ENCODE data around the gene OTOF. TPM values are rescaled to one million over a fixed set of nuclear protein-coding genes. Genes with fewer than 3 reads are reported as not detected.

Gene OTOF
- total RNA-seq (2021; ENCODE audit: unreplicated experiment), result 0.10 TPM
- polyA plus RNA-seq (2012), result 0.09 and 0.10 TPM in 2 replicates
- Bru-seq, nascent RNA, result percentile 3 among the genes with signal in this experiment
- percentile 8 among the genes with signal in this experiment for BruChase-seq, experiment 1, labeled RNA remaining after a 6-hour chase
- BruChase-seq, experiment 2, labeled RNA remaining after a 2-hour chase, result percentile 4 among the genes with signal in this experiment
- long read RNA-seq, result 0 reads

- Histone ChIP-seq H3K9me3 (ENCODE audit: control insufficient read depth in 1 of 2, insufficient read depth in 1 of 2, low read depth in 1 of 2, low read length in 2 of 2) (no peaks in the 10 kb centered on the region), H3K9ac (ENCODE audit: low read length) (no peak within 1 kb of the TSS), H3K79me2 (ENCODE audit: insufficient read depth, low read length) (no peaks in the 10 kb centered on the region), H3K4me2 (ENCODE audit: low read length) (no peak within 1 kb of the TSS), H3K4me3 (replicated peaks in 1 of 2; ENCODE audit: low read depth in 1 of 2, low read length in 2 of 2) (no peak within 1 kb of the TSS), H3K36me3 (ENCODE audit: control insufficient read depth in 1 of 2, insufficient read depth in 2 of 2, low read length in 2 of 2) (no peaks in the 10 kb centered on the region), H4K20me1 (ENCODE audit: insufficient read depth) (no peaks in the 10 kb centered on the region), H3K27me3 (ENCODE audit: insufficient read depth, low read length) (no peaks in the 10 kb centered on the region), H3K9me2 (ENCODE audit: insufficient read depth) (no peaks in the 10 kb centered on the region), H2AFZ (ENCODE audit: low read depth, low read length, poor library complexity, severe bottlenecking) (no peak within 1 kb of the TSS), H3K27ac (ENCODE audit: low read depth, low read length) (no peak within 1 kb of the TSS), H3K4me1 (ENCODE audit: control insufficient read depth in 1 of 2, insufficient read depth in 2 of 2, low read length in 2 of 2) (no peaks in the 10 kb centered on the region)
- ATAC-seq (no peak), DNase-seq (ENCODE audit: low read depth, low spot score) (no peak)
- ChIA-PET POLR2A (no interaction called here), CTCF (interaction anchor here (1.3 kb wide), 1 partner anchor 10 kb away, joined by 3 read pairs; no protein-coding TSS in a partner anchor), RAD21 (ENCODE audit: low non-redundant PET in 1 of 2, low total read pairs in 2 of 2, uncharacterized antibody in 2 of 2, unreplicated experiment in 2 of 2) (no interaction called here)
- intact Hi-C loops (cut with micrococcal nuclease), result no loop called here
- no TSS peak for BruUV-seq (replicated peaks)
- no peak for TF ChIP-seq REST (IDR thresholded peaks at IDR 0.05; ENCODE audit: low read depth)
- TF ChIP-seq ELF1 (IDR thresholded peaks at IDR 0.05; ENCODE audit: borderline replicate concordance, low read depth), result no peak
- no peak for TF ChIP-seq RAD21 (IDR thresholded peaks at IDR 0.05; ENCODE audit: low read depth)
- no peak for TF ChIP-seq CBX3 (IDR thresholded peaks at IDR 0.05; ENCODE audit: low read depth)
- no peak for TF ChIP-seq CEBPB (IDR thresholded peaks at IDR 0.05; ENCODE audit: low read depth)
- TF ChIP-seq EZH2phosphoT487 (IDR thresholded peaks at IDR 0.05; ENCODE audit: borderline replicate concordance), result no peak
- no peak for TF ChIP-seq MAX (IDR thresholded peaks at IDR 0.05)
- no peak for TF ChIP-seq FOSL1 (IDR thresholded peaks at IDR 0.05; ENCODE audit: low read depth)
- TF ChIP-seq YY1 (IDR thresholded peaks at IDR 0.05; ENCODE audit: extremely low read depth, insufficient replicate concordance, low read depth, low read length), result no peak
- TF ChIP-seq ATF3 (IDR thresholded peaks at IDR 0.05), result no peak
- no peak for TF ChIP-seq SIN3A (IDR thresholded peaks at IDR 0.05; ENCODE audit: low read depth)
- TF ChIP-seq SRF (IDR thresholded peaks at IDR 0.05; ENCODE audit: low read depth), result no peak
- no peak for TF ChIP-seq ZBTB33 (IDR thresholded peaks at IDR 0.05; ENCODE audit: extremely low read depth, insufficient replicate concordance, low read length)
- TF ChIP-seq POLR2AphosphoS5 (IDR thresholded peaks at IDR 0.05; ENCODE audit: low read depth, low read length), result no peak
Measured at GRCh38 chr2:26477911-26478253, at the start of gene OTOF. TSS of gene OTOF (minus strand) at chr2:26478124.

All from HCT116 (cell line).